PFSK-1 (cell line): Measurements from ENCODE around the gene ADGRB2.

Source experiments
- SIN3A ChIP-seq: IDR thresholded peaks from 2 replicates; pipeline ENCODE4 v1.6.1; 2012; ENCODE audit warnings: mild to moderate bottlenecking, low read length, moderate library complexity, borderline replicate concordance; ENCODE audit not compliant: insufficient read depth
- TF ChIP-seq, protein P1 (sequence below), 2 experiments: IDR thresholded peaks; 2 replicates each; pipeline versions ENCODE4 v1.6.1 to v1.8.0; 2011 to 2012; ENCODE audit warnings: low read depth in 2 of 2, low read length in 2 of 2, control low read depth in 1 of 2, inconsistent platforms in 1 of 2, mild to moderate bottlenecking in 1 of 2, moderate library complexity in 1 of 2; ENCODE audit not compliant: insufficient read depth in 1 of 2

DNA sequence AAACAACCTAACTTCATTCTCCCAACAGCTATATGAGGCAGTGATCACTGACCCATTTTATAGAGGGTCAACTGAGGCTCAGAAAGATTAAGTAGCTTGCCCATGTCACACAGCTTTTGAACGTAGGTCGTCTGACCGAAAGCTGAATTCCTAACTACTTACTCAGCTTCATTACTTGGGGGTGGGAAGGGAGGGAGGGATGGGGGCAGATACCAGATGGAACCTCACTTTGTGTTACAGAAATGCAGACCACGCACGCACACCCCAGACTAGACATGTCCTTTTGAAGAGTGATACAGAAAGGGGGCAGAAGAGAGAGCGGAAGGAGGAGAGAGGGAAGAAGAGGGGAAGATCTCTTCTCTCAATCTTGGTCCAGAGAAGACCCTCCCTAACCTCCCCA is 2.3 kb downstream of the ADGRB2 start:
- TF ChIP-seq, protein P1, sequence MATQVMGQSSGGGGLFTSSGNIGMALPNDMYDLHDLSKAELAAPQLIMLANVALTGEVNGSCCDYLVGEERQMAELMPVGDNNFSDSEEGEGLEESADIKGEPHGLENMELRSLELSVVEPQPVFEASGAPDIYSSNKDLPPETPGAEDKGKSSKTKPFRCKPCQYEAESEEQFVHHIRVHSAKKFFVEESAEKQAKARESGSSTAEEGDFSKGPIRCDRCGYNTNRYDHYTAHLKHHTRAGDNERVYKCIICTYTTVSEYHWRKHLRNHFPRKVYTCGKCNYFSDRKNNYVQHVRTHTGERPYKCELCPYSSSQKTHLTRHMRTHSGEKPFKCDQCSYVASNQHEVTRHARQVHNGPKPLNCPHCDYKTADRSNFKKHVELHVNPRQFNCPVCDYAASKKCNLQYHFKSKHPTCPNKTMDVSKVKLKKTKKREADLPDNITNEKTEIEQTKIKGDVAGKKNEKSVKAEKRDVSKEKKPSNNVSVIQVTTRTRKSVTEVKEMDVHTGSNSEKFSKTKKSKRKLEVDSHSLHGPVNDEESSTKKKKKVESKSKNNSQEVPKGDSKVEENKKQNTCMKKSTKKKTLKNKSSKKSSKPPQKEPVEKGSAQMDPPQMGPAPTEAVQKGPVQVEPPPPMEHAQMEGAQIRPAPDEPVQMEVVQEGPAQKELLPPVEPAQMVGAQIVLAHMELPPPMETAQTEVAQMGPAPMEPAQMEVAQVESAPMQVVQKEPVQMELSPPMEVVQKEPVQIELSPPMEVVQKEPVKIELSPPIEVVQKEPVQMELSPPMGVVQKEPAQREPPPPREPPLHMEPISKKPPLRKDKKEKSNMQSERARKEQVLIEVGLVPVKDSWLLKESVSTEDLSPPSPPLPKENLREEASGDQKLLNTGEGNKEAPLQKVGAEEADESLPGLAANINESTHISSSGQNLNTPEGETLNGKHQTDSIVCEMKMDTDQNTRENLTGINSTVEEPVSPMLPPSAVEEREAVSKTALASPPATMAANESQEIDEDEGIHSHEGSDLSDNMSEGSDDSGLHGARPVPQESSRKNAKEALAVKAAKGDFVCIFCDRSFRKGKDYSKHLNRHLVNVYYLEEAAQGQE (IDR thresholded peaks at IDR 0.05; ENCODE audit: insufficient read depth in 1 of 2, low read depth in 2 of 2, low read length in 2 of 2) = no peak
- no peak for TF ChIP-seq SIN3A
